MM.1S (cell line): ENCODE measurements around the gene RBM47.

Experiments
- DNase-seq: peaks from one replicate; pipeline ENCODE4 v3.0.0-alpha.2; 2015
- H2AFZ ChIP-seq: fragments of 300-600 bp; sonication (generic); 2 replicates; pipeline ENCODE4 v1.6.0; 2016; ENCODE audit warnings: antibody characterized with exemption, low read length
- H3F3A ChIP-seq: fragments of 300-600 bp; sonication (generic); 2 replicates; pipeline ENCODE4 v1.6.1; 2016; ENCODE audit warnings: mild to moderate bottlenecking, antibody characterized with exemption, low read length, moderate library complexity, mixed read lengths; ENCODE audit not compliant: insufficient read depth
- H3K27ac ChIP-seq: fragments of 300-600 bp; sonication (generic); 2 replicates; pipeline ENCODE4 v1.5.1; 2016; ENCODE audit warnings: mild to moderate bottlenecking, low read length
- H3K27me3 ChIP-seq: fragments of 300-600 bp; sonication (generic); replicated peaks from 2 replicates; pipeline ENCODE4 v1.6.0; 2016; ENCODE audit warnings: low read length; ENCODE audit not compliant: insufficient read depth
- H3K36me3 ChIP-seq: fragments of 300-600 bp; sonication (generic); replicated peaks from 2 replicates; pipeline ENCODE4 v1.6.1; 2016; ENCODE audit warnings: mild to moderate bottlenecking, low read length, mixed read lengths; ENCODE audit not compliant: insufficient read depth
- H3K4me1 ChIP-seq: fragments of 300-600 bp; sonication (generic); 2 replicates; pipeline ENCODE4 v1.6.1; 2016; ENCODE audit warnings: low read length, mixed read lengths
- H3K4me2 ChIP-seq: fragments of 300-600 bp; sonication (generic); 2 replicates; pipeline ENCODE4 v1.6.0; 2016; ENCODE audit warnings: low read depth, low read length
- H3K4me3 ChIP-seq: fragments of 300-600 bp; sonication (generic); 2 replicates; pipeline ENCODE4 v1.5.1; 2016; ENCODE audit warnings: low read length, mixed read lengths
- H3K79me2 ChIP-seq: fragments of 300-600 bp; sonication (generic); 2 replicates; pipeline ENCODE4 v1.6.1; 2016; ENCODE audit warnings: mixed run types, low read length, mixed read lengths
- H3K9ac ChIP-seq: fragments of 300-600 bp; sonication (generic); 2 replicates; pipeline ENCODE4 v1.6.1; 2016; ENCODE audit warnings: low read length, mixed read lengths
- H3K9me2 ChIP-seq: fragments of 300-600 bp; sonication (generic); replicated peaks from 2 replicates; pipeline ENCODE4 v1.6.1; 2016; ENCODE audit warnings: mild to moderate bottlenecking, low read length, mixed read lengths; ENCODE audit not compliant: insufficient read depth
- H3K9me3 ChIP-seq: fragments of 300-600 bp; sonication (generic); replicated peaks from 2 replicates; pipeline ENCODE4 v1.6.1; 2016; ENCODE audit warnings: mild to moderate bottlenecking, low read length, mixed read lengths; ENCODE audit not compliant: insufficient read depth
- H4K20me1 ChIP-seq: fragments of 300-600 bp; sonication (generic); 2 replicates; pipeline ENCODE4 v1.6.1; 2016; ENCODE audit warnings: mild to moderate bottlenecking, low read length, moderate library complexity, mixed read lengths; ENCODE audit not compliant: insufficient read depth
- EZH2 ChIP-seq: fragments of 300-600 bp; sonication (generic); optimal IDR thresholded peaks from 2 replicates; pipeline ENCODE3; 2017; ENCODE audit warnings: low read depth, mild to moderate bottlenecking, antibody characterized with exemption, low read length, mixed read lengths
- EZH2phosphoT487 ChIP-seq: fragments of 300-600 bp; sonication (generic); IDR thresholded peaks from 2 replicates; pipeline ENCODE4 v1.6.1; 2018; ENCODE audit warnings: antibody characterized with exemption, low read length
- TF ChIP-seq, protein P1 (sequence below): fragments of 300-600 bp; sonication (generic); IDR thresholded peaks from 2 replicates; pipeline ENCODE4 v1.5.1; 2016; ENCODE audit warnings: antibody characterized with exemption, low read length, mixed read lengths

Gene RBM47

DNA sequence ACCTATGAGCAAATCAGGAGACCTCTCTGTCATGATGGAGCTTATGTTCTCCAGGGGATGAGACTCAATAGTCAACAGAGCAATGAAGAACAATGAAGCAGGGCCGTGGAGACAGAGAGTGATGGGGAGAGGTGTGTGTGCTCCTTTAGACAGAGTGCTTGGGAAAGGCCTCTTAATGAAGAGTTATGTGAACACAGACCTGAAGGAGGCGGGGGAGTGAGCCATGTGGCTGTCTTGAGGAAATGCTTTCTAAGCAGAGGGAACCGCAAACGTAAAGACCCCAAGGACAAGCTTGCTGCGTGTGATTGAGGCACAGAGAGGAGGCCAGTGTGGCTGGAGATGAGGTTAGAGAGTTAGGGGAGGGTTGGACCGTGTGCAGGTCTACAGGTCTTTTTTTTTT is 241.4 kb downstream of the RBM47 start:
- Histone ChIP-seq H3K9me3 (no peaks in the 10 kb centered on the region), H3K27ac (no peak overlapping the region), H4K20me1 (no peaks in the 10 kb centered on the region), H3F3A (no peaks in the 10 kb centered on the region), H2AFZ (no peak overlapping the region), H3K36me3 (no peaks in the 10 kb centered on the region), H3K27me3 (no peaks in the 10 kb centered on the region), H3K79me2 (no peaks in the 10 kb centered on the region), H3K9ac (no peak overlapping the region), H3K4me1 (no peaks in the 10 kb centered on the region), H3K9me2 (no peaks in the 10 kb centered on the region), H3K4me3 (no peak overlapping the region), H3K4me2 (no peak overlapping the region)
- DNase-seq = no peak
- TF ChIP-seq EZH2 = no peak
- TF ChIP-seq EZH2phosphoT487 = no peak
- TF ChIP-seq, protein P1, sequence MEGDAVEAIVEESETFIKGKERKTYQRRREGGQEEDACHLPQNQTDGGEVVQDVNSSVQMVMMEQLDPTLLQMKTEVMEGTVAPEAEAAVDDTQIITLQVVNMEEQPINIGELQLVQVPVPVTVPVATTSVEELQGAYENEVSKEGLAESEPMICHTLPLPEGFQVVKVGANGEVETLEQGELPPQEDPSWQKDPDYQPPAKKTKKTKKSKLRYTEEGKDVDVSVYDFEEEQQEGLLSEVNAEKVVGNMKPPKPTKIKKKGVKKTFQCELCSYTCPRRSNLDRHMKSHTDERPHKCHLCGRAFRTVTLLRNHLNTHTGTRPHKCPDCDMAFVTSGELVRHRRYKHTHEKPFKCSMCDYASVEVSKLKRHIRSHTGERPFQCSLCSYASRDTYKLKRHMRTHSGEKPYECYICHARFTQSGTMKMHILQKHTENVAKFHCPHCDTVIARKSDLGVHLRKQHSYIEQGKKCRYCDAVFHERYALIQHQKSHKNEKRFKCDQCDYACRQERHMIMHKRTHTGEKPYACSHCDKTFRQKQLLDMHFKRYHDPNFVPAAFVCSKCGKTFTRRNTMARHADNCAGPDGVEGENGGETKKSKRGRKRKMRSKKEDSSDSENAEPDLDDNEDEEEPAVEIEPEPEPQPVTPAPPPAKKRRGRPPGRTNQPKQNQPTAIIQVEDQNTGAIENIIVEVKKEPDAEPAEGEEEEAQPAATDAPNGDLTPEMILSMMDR = no peak

DNA sequence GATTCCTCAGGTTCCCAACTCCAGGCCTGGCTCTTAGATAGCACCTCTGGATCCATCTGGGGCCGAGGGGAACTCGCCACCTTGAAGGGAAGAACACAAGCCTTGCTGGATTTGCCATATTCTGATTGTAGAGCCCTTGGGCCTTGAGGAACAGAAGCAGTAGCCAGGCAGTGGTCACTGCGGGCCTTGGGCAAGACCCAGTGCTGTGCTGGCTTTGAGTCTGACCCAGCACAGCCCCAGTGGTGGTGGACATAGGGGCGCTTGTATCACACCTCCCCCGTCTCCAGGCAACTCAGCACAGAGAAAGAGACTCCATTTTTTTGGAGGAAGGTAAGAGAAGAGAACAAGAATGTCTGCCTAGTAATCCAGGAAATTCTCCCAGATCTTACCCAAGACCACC is 249.0 kb downstream of the RBM47 start:
- TF ChIP-seq EZH2phosphoT487 = no peak
- TF ChIP-seq, protein P1 = no peak
- no peak for TF ChIP-seq EZH2
- no peak overlapping the region for H3K4me3 ChIP-seq
- no peaks in the 10 kb centered on the region for H3K9me2 ChIP-seq
- no peak overlapping the region for H3K9ac ChIP-seq
- no peak overlapping the region for H3K27ac ChIP-seq
- no peaks in the 10 kb centered on the region for H3F3A ChIP-seq
- no peaks in the 10 kb centered on the region for H3K9me3 ChIP-seq
- H3K4me2 ChIP-seq = no peak overlapping the region
- no peaks in the 10 kb centered on the region for H4K20me1 ChIP-seq
- H3K36me3 ChIP-seq = no peaks in the 10 kb centered on the region
- no peaks in the 10 kb centered on the region for H3K79me2 ChIP-seq
- H3K4me1 ChIP-seq = no peaks in the 10 kb centered on the region
- DNase-seq = no peak
- H3K27me3 ChIP-seq = no peaks in the 10 kb centered on the region
- no peak overlapping the region for H2AFZ ChIP-seq

DNA sequence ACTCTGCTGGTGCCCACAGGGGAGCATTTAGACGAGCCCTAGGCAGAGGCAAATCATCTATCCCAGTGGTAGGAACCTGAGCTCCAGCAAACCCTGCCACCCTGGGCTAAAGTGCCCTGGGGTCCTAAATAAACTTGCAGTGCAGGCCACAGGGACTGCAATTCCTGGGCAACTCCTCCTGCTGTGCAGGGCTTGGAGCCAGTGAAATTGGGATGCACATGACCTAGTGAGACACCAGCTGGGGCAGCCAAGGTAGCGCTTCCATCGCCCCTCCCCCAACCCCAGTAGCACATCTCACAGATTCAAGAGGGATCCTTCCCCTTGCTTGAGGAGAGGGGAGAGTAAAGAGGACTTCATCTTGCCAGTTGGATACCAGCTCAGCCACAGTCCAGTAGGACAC is 250.4 kb downstream of the RBM47 start:
- Histone ChIP-seq H3K4me1 (no peaks in the 10 kb centered on the region), H3F3A (no peaks in the 10 kb centered on the region), H4K20me1 (no peaks in the 10 kb centered on the region), H3K9me2 (no peaks in the 10 kb centered on the region), H3K36me3 (no peaks in the 10 kb centered on the region), H3K4me2 (no peak overlapping the region), H3K27ac (no peak overlapping the region), H3K4me3 (no peak overlapping the region), H3K27me3 (no peaks in the 10 kb centered on the region), H3K79me2 (no peaks in the 10 kb centered on the region), H3K9me3 (no peaks in the 10 kb centered on the region), H2AFZ (no peak overlapping the region), H3K9ac (no peak overlapping the region)
- DNase-seq = no peak
- TF ChIP-seq EZH2 (no peak), EZH2phosphoT487 (no peak)
- TF ChIP-seq, protein P1 = no peak
